OCI-LY3 (cell line): ENCODE results near the gene ABHD16A.

Experiments
- H2AFZ ChIP-seq: fragments of 200-600, 300-600 bp; shearing (Covaris generic); 2 replicates; pipeline ENCODE4 v1.6.0; 2014; ENCODE audit warnings: antibody characterized with exemption, low read depth, low read length
- H3K27ac ChIP-seq: fragments of 200-600, 300-600 bp; sonication (generic); 2 replicates; pipeline ENCODE4 v1.5.1; 2014; ENCODE audit warnings: mild to moderate bottlenecking, low read length, moderate library complexity, mixed read lengths
- H3K27me3 ChIP-seq: fragments of 200-600, 300-600 bp; sonication (generic); 2 replicates; pipeline ENCODE4 v1.6.1; 2014; ENCODE audit warnings: low read depth, low read length, mixed read lengths
- H3K36me3 ChIP-seq: fragments of 200-600, 300-600 bp; sonication (generic); replicated peaks from 2 replicates; pipeline ENCODE3; 2014; ENCODE audit warnings: low read depth, low read length, mixed read lengths
- H3K4me1 ChIP-seq: fragments of 300-600, 200-600 bp; sonication (generic); 2 replicates; pipeline ENCODE4 v1.6.1; 2014; ENCODE audit warnings: low read length, mixed read lengths
- H3K4me2 ChIP-seq: fragments of 200-600, 300-600 bp; sonication (generic); 2 replicates; pipeline ENCODE4 v1.6.1; 2014; ENCODE audit warnings: low read length, mixed read lengths
- H3K4me3 ChIP-seq: fragments of 300-600, 200-600 bp; sonication (generic); 2 replicates; pipeline ENCODE4 v1.5.1; 2014; ENCODE audit warnings: antibody characterized with exemption, mild to moderate bottlenecking, low read length, moderate library complexity
- H3K79me2 ChIP-seq: fragments of 300-600, 200-600 bp; shearing (Covaris generic); 2 replicates; pipeline ENCODE4 v1.6.1; 2014; ENCODE audit warnings: mild to moderate bottlenecking, low read length, mixed read lengths
- H3K9ac ChIP-seq: fragments of 300-600, 200-600 bp; shearing (Covaris generic); 2 replicates; pipeline ENCODE4 v1.6.0; 2014; ENCODE audit warnings: mild to moderate bottlenecking, low read length, moderate library complexity
- H3K9me3 ChIP-seq: fragments of 200-600, 300-600 bp; shearing (Covaris generic); 2 replicates; pipeline ENCODE4 v1.6.1; 2014; ENCODE audit warnings: low read length, mixed read lengths; ENCODE audit not compliant: insufficient read depth
- H4K20me1 ChIP-seq: fragments of 200-600, 300-600 bp; sonication (generic); 2 replicates; pipeline ENCODE4 v1.6.1; 2016; ENCODE audit warnings: low read length, mixed read lengths; ENCODE audit not compliant: insufficient read depth
- EZH2phosphoT487 ChIP-seq: fragments of 200-600 bp; shearing (Covaris generic); IDR thresholded peaks from 2 replicates; pipeline ENCODE4 v1.6.1; 2018; ENCODE audit warnings: antibody characterized with exemption, mixed run types, low read depth
- TF ChIP-seq, protein P1 (sequence below): fragments of 200-600, 300-600 bp; sonication (generic); IDR thresholded peaks from 2 replicates; pipeline ENCODE4 v1.5.1; 2014; ENCODE audit warnings: antibody characterized with exemption, low read length, low read depth

ABHD16A gene

GRCh38 chr6:31702819-31703716, at the start of gene ABHD16A:
Gene ABHD16A (minus strand): TSS chr6:31703324. CDS start chr6:31703281, 43 bp downstream.
- peaks cover 18% of the 10 kb centered on the region for H3K79me2 ChIP-seq
- no peaks in the 10 kb centered on the region for H3K27me3 ChIP-seq
- peak within 1 kb of the TSS; percentile 86 for H3K9ac ChIP-seq
- H3K4me3 ChIP-seq: peak within 1 kb of the TSS; percentile 96
- H4K20me1 ChIP-seq: no peaks in the 10 kb centered on the region
- H3K27ac ChIP-seq: peak within 1 kb of the TSS; percentile 69
- H3K36me3 ChIP-seq: no peaks in the 10 kb centered on the region
- H2AFZ ChIP-seq: peak within 1 kb of the TSS; percentile 76
- peaks cover 12% of the 10 kb centered on the region for H3K4me1 ChIP-seq
- H3K9me3 ChIP-seq: no peaks in the 10 kb centered on the region
- peak within 1 kb of the TSS; percentile 100 for H3K4me2 ChIP-seq
- TF ChIP-seq, protein P1, sequence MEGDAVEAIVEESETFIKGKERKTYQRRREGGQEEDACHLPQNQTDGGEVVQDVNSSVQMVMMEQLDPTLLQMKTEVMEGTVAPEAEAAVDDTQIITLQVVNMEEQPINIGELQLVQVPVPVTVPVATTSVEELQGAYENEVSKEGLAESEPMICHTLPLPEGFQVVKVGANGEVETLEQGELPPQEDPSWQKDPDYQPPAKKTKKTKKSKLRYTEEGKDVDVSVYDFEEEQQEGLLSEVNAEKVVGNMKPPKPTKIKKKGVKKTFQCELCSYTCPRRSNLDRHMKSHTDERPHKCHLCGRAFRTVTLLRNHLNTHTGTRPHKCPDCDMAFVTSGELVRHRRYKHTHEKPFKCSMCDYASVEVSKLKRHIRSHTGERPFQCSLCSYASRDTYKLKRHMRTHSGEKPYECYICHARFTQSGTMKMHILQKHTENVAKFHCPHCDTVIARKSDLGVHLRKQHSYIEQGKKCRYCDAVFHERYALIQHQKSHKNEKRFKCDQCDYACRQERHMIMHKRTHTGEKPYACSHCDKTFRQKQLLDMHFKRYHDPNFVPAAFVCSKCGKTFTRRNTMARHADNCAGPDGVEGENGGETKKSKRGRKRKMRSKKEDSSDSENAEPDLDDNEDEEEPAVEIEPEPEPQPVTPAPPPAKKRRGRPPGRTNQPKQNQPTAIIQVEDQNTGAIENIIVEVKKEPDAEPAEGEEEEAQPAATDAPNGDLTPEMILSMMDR: no peak
- TF ChIP-seq EZH2phosphoT487: no peak

DNA sequence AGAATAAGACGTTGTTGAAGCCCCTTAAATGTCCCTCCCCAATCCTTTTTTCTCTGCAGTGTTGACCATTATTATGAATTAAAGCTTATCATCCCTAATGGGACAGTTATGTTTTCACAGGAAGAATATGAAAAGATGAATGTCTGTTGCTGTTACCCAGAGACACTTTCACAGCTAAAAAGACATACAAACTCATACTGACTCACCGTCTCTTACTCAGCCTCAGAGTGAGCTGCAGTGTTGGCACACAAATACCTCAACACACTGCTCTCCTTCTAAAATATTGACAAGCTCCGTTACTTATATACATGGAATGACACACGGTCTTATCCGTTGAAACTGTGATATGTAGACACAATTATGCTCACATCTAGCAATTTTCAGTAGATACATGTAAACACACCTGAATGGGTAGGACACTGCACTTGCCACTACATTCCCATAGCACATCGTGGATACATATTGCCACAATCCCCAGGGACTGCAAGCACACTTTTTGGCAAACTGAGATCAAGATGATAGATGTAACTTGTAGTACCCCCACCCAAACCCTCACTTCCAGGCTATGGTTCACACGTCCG, 49.7 kb upstream of the ABHD16A start:
- Histone ChIP-seq H2AFZ (no peak overlapping the region), H3K9ac (no peak overlapping the region), H4K20me1 (no peaks in the 10 kb centered on the region), H3K27ac (no peak overlapping the region), H3K36me3 (peaks cover 4% of the 10 kb centered on the region), H3K4me3 (no peak overlapping the region), H3K9me3 (no peaks in the 10 kb centered on the region), H3K4me2 (no peak overlapping the region), H3K27me3 (no peaks in the 10 kb centered on the region), H3K79me2 (no peaks in the 10 kb centered on the region), H3K4me1 (no peaks in the 10 kb centered on the region)
- no peak for TF ChIP-seq EZH2phosphoT487
- TF ChIP-seq, protein P1: no peak

- TF ChIP-seq EZH2phosphoT487: no peak
- TF ChIP-seq, protein P1: no peak
- Histone ChIP-seq H3K4me3 (no peak overlapping the region), H3K4me2 (no peak overlapping the region), H3K27me3 (no peaks in the 10 kb centered on the region), H3K36me3 (peaks cover 9% of the 10 kb centered on the region), H3K4me1 (no peaks in the 10 kb centered on the region), H4K20me1 (no peaks in the 10 kb centered on the region), H2AFZ (no peak overlapping the region), H3K79me2 (no peaks in the 10 kb centered on the region), H3K9ac (no peak overlapping the region), H3K9me3 (no peaks in the 10 kb centered on the region), H3K27ac (no peak overlapping the region)
Observed at GRCh38 chr6:31750411-31751022, 47.4 kb upstream of the ABHD16A start.
